ENCODE results near the gene FOXK2. TPM values are rescaled to one million over a fixed set of nuclear protein-coding genes. Genes with fewer than 3 reads are reported as not detected.
"Not testable (repeated sequence)": the region's sequence is repeated elsewhere in the genome, so short reads cannot be mapped to it uniquely, and the experiment has no call there.

The FOXK2 gene
- total RNA-seq, 1 experiment from 2014 or later: 22.4 TPM

DNA sequence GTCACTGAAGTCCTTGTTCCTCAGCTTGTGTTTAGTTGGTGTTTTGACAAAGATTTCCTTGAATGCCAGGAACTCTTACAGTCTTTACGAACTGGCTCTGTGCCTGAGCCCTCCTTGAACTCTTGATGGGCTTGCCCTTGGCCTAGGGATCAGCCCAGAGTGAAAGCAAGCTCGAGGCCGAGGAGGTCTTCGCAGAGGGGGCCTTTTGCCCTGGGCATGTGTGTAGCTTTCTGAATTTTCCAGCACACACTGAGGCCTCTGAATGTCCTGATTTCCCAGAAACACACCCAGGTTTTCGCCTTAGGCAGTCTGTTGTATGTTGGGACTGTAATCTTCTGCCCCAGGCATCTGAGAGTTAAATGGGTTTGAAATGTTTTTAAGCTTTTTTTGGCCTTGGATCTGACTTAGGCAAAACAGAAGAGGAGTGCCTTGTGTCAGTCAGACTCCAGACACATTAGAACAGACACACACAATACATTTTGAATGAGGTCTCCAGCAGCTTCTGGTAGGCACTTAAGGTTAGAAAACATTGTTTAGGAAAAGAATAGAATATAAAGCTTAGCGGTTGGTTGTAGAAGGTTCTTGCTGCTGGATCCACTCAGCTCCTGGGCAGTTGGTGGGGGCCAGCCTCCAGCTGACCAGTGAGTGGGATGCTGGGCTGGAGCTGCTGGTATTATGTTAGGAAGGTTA is 17.1 kb downstream of the FOXK2 start:
- peaks cover 22% of the 10 kb centered on the region; the same call in 1 of the 2 replicates for H3K79me2 ChIP-seq (ENCODE audit: low read length)
- H2AFZ ChIP-seq (ENCODE audit: low read length): no peak overlapping the region
- no peak overlapping the region for H3K27ac ChIP-seq (ENCODE audit: low read length)
- no peaks in the 10 kb centered on the region for H3K36me3 ChIP-seq (ENCODE audit: insufficient read depth, low read length)
- no peak overlapping the region for H3K4me2 ChIP-seq (ENCODE audit: low read depth, low read length, poor library complexity, severe bottlenecking)
- H3K27me3 ChIP-seq (ENCODE audit: low read length): no peaks in the 10 kb centered on the region
- H3K4me1 ChIP-seq (ENCODE audit: low read length): peaks cover 27% of the 10 kb centered on the region
- H4K20me1 ChIP-seq (ENCODE audit: insufficient read depth, low read depth, low read length): peaks cover 74% of the 10 kb centered on the region
- no peak overlapping the region for H3K9ac ChIP-seq (ENCODE audit: low read length)
- no peaks in the 10 kb centered on the region for H3K9me3 ChIP-seq (ENCODE audit: low read length)
- H3K9me2 ChIP-seq (replicated peaks; ENCODE audit: insufficient read depth, low read length): no peaks in the 10 kb centered on the region
- no peak for DNase-seq
- no peak overlapping the region for H3K4me3 ChIP-seq (ENCODE audit: low read length)

DNA sequence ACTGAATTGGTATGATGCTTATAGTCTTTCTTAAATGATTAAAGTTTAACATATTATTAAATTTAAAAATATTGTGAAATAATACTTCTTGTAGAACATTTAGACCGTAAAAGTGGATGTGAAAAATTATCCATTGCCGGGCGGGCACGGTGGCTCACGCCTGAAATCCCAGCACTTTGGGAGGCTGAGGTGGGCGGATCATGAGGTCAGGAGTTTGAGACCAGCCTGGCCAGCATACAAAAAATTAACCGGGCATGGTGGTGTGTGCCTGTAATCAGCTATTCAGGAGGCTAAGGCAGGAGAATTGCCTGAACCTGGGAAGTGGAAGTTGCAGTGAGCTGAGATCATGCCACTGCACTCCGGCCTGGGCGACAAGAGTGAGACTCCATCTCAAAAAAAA is 17.7 kb downstream of the FOXK2 start:
- H3K4me2 ChIP-seq (ENCODE audit: low read depth, low read length, poor library complexity, severe bottlenecking); H3K4me3 ChIP-seq (ENCODE audit: low read length); DNase-seq; H3K27me3 ChIP-seq (ENCODE audit: low read length); H3K36me3 ChIP-seq (ENCODE audit: insufficient read depth, low read length); H3K27ac ChIP-seq (ENCODE audit: low read length); H3K9me2 ChIP-seq (replicated peaks; ENCODE audit: insufficient read depth, low read length); H3K9ac ChIP-seq (ENCODE audit: low read length); H2AFZ ChIP-seq (ENCODE audit: low read length); H3K9me3 ChIP-seq (ENCODE audit: low read length): not testable (repeated sequence)
- Histone ChIP-seq H4K20me1 (ENCODE audit: insufficient read depth, low read depth, low read length) (peaks cover 75% of the 10 kb centered on the region), H3K79me2 (ENCODE audit: low read length) (peaks cover 21% of the 10 kb centered on the region; the same call in 1 of the 2 replicates), H3K4me1 (ENCODE audit: low read length) (peaks cover 27% of the 10 kb centered on the region)

DNA sequence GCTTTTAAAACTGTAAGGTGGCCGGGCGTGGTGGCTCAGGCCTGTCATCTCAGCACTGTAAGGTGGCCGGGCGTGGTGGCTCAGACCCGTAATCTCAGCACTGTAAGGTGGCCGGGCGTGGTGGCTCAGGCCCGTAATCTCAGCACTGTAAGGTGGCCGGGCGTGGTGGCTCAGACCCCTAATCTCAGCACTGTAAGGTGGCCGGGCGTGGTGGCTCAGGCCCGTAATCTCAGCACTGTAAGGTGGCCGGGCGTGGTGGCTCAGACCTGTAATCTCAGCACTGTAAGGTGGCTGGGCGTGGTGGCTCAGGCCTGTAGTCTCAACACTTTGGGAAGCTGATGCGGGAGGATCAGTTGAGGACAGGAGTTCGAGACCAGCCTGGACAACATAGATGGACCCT is 19.5 kb downstream of the FOXK2 start:
- not testable (repeated sequence) for H3K9ac ChIP-seq (ENCODE audit: low read length); H3K27ac ChIP-seq (ENCODE audit: low read length); DNase-seq; H3K9me3 ChIP-seq (ENCODE audit: low read length); H3K4me3 ChIP-seq (ENCODE audit: low read length); H3K27me3 ChIP-seq (ENCODE audit: low read length); H3K4me2 ChIP-seq (ENCODE audit: low read depth, low read length, poor library complexity, severe bottlenecking); H2AFZ ChIP-seq (ENCODE audit: low read length); H3K9me2 ChIP-seq (replicated peaks; ENCODE audit: insufficient read depth, low read length); H3K36me3 ChIP-seq (ENCODE audit: insufficient read depth, low read length)
- Histone ChIP-seq H3K4me1 (ENCODE audit: low read length) (peaks cover 28% of the 10 kb centered on the region), H4K20me1 (ENCODE audit: insufficient read depth, low read depth, low read length) (peaks cover 84% of the 10 kb centered on the region), H3K79me2 (ENCODE audit: low read length) (peaks cover 24% of the 10 kb centered on the region; the same call in 1 of the 2 replicates)

GRCh38 chr17:82542439-82542838 is 22.9 kb downstream of the FOXK2 start:
- Histone ChIP-seq H3K9me3 (ENCODE audit: low read length) (no peaks in the 10 kb centered on the region), H3K9me2 (replicated peaks; ENCODE audit: insufficient read depth, low read length) (no peaks in the 10 kb centered on the region), H3K27ac (ENCODE audit: low read length) (no peak overlapping the region), H3K4me1 (ENCODE audit: low read length) (peaks cover 50% of the 10 kb centered on the region), H4K20me1 (ENCODE audit: insufficient read depth, low read depth, low read length) (peaks cover 84% of the 10 kb centered on the region), H2AFZ (ENCODE audit: low read length) (no peak overlapping the region), H3K9ac (ENCODE audit: low read length) (no peak overlapping the region), H3K4me3 (ENCODE audit: low read length) (no peak overlapping the region), H3K27me3 (ENCODE audit: low read length) (0 out of 2 replicates have a peak, but pooled peaks cover 3% of the 10 kb centered on the region), H3K4me2 (ENCODE audit: low read depth, low read length, poor library complexity, severe bottlenecking) (no peak overlapping the region), H3K36me3 (ENCODE audit: insufficient read depth, low read length) (no peaks in the 10 kb centered on the region), H3K79me2 (ENCODE audit: low read length) (peaks cover 25% of the 10 kb centered on the region)
- DNase-seq: no peak

DNA sequence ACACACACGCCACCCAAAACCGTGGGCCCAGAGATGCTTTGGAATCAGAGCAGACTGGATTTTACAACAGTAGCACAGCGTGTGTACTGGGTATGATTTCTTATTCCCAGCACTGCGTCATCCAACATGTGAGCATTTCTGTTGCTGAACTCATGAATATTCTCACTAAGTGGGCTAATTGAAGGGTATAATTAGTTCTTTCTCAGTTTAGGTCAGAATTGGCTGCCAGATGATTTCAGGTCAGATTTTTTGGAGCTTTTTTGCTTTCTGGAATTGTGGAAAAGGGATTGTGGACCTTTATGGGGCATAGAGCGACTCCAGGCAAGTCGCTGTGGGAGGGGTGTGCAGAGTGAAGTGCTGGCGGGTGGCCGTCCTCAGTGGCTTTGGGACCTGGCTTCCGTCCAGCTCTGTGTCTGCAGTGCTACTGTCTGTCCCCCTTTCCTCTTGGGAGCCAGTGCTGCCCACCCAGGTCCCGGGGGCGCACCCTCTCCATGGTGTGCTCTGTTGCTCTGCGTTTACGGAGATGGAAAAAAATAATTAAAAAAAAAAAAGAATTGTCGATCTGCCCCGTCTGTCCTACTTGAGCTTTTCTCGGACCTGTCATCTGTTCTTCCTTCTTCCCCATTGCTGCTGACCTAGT is 25.0 kb downstream of the FOXK2 start:
- Histone ChIP-seq H3K36me3 (ENCODE audit: insufficient read depth, low read length) (no peaks in the 10 kb centered on the region), H3K4me1 (ENCODE audit: low read length) (peaks cover 41% of the 10 kb centered on the region), H3K9ac (ENCODE audit: low read length) (no peak overlapping the region), H3K4me2 (ENCODE audit: low read depth, low read length, poor library complexity, severe bottlenecking) (peak overlapping the region; percentile 65), H3K9me2 (replicated peaks; ENCODE audit: insufficient read depth, low read length) (no peaks in the 10 kb centered on the region), H3K27me3 (ENCODE audit: low read length) (0 out of 2 replicates have a peak, but pooled peaks cover 3% of the 10 kb centered on the region), H4K20me1 (ENCODE audit: insufficient read depth, low read depth, low read length) (peaks cover 87% of the 10 kb centered on the region), H3K79me2 (ENCODE audit: low read length) (peaks cover 34% of the 10 kb centered on the region), H3K9me3 (ENCODE audit: low read length) (no peaks in the 10 kb centered on the region), H3K4me3 (ENCODE audit: low read length) (0 out of 2 replicates have a peak overlapping the region, but pooled peaks have one; percentile 42), H2AFZ (ENCODE audit: low read length) (no peak overlapping the region), H3K27ac (ENCODE audit: low read length) (no peak overlapping the region)
- no peak for DNase-seq

GRCh38 chr17:82545071-82545462 is 25.5 kb downstream of the FOXK2 start:
- H3K4me2 ChIP-seq (ENCODE audit: low read depth, low read length, poor library complexity, severe bottlenecking): peak overlapping the region; percentile 65

GRCh38 chr17:82547981-82548380 is 28.4 kb downstream of the FOXK2 start:
- no peak overlapping the region for H3K27ac ChIP-seq (ENCODE audit: low read length)
- H3K9me2 ChIP-seq (replicated peaks; ENCODE audit: insufficient read depth, low read length): no peaks in the 10 kb centered on the region
- H3K79me2 ChIP-seq (ENCODE audit: low read length): peaks cover 30% of the 10 kb centered on the region
- H2AFZ ChIP-seq (ENCODE audit: low read length): no peak overlapping the region
- H3K4me3 ChIP-seq (ENCODE audit: low read length): no peak overlapping the region
- H4K20me1 ChIP-seq (ENCODE audit: insufficient read depth, low read depth, low read length): peaks cover 81% of the 10 kb centered on the region
- no peak overlapping the region for H3K9ac ChIP-seq (ENCODE audit: low read length)
- no peak for DNase-seq
- H3K36me3 ChIP-seq (ENCODE audit: insufficient read depth, low read length): no peaks in the 10 kb centered on the region
- 0 out of 2 replicates have a peak, but pooled peaks cover 3% of the 10 kb centered on the region for H3K27me3 ChIP-seq (ENCODE audit: low read length)
- peaks cover 40% of the 10 kb centered on the region for H3K4me1 ChIP-seq (ENCODE audit: low read length)
- H3K4me2 ChIP-seq (ENCODE audit: low read depth, low read length, poor library complexity, severe bottlenecking): no peak overlapping the region
- no peaks in the 10 kb centered on the region for H3K9me3 ChIP-seq (ENCODE audit: low read length)

More at GRCh38 chr17:82545071-82545462, 25.5 kb downstream of the FOXK2 start:
- Histone ChIP-seq H4K20me1 (ENCODE audit: insufficient read depth, low read depth, low read length) (peaks cover 89% of the 10 kb centered on the region), H3K9ac (ENCODE audit: low read length) (no peak overlapping the region), H2AFZ (ENCODE audit: low read length) (no peak overlapping the region), H3K36me3 (ENCODE audit: insufficient read depth, low read length) (no peaks in the 10 kb centered on the region), H3K4me3 (ENCODE audit: low read length) (peak overlapping the region; percentile 42), H3K9me2 (replicated peaks; ENCODE audit: insufficient read depth, low read length) (no peaks in the 10 kb centered on the region), H3K9me3 (ENCODE audit: low read length) (no peaks in the 10 kb centered on the region), H3K4me1 (ENCODE audit: low read length) (peaks cover 36% of the 10 kb centered on the region), H3K27ac (ENCODE audit: low read length) (no peak overlapping the region), H3K27me3 (ENCODE audit: low read length) (0 out of 2 replicates have a peak, but pooled peaks cover 3% of the 10 kb centered on the region), H3K79me2 (ENCODE audit: low read length) (peaks cover 34% of the 10 kb centered on the region)
- DNase-seq: no peak

DNA sequence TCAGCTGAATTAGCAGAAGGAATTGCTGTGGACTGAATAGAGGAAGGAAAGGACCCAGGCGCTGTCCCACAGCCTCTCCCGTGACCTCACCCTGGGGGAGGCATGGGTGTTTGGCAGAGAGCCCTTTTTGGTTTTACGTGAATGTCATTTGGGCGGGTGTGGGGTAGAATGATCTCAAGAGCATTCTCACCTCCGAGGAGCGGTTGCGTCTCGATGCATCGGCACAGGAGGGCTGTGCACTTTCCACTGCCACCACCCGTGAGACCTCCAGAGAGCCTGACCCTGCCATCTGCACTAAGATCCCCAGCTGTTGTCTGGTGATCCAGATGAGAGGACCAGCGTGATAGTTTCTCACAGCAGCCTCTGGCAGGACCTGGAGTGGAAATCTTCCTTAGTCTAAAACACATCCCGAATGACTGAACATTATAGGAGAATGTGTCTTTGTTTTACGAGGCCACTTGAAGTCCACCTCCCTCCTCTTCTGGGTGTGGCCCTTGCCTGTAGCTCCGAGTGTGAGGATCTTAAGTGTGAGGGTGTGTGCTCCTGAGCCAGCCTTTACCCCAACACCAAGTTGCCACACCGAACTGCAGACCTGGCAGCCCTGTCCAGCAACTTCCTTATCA is 29.3 kb downstream of the FOXK2 start:
- Histone ChIP-seq H3K9me3 (ENCODE audit: low read length) (no peaks in the 10 kb centered on the region), H3K27ac (ENCODE audit: low read length) (no peak overlapping the region), H3K36me3 (ENCODE audit: insufficient read depth, low read length) (no peaks in the 10 kb centered on the region), H3K9ac (ENCODE audit: low read length) (no peak overlapping the region), H4K20me1 (ENCODE audit: insufficient read depth, low read depth, low read length) (peaks cover 84% of the 10 kb centered on the region), H3K4me2 (ENCODE audit: low read depth, low read length, poor library complexity, severe bottlenecking) (no peak overlapping the region), H3K9me2 (replicated peaks; ENCODE audit: insufficient read depth, low read length) (no peaks in the 10 kb centered on the region), H2AFZ (ENCODE audit: low read length) (no peak overlapping the region), H3K27me3 (ENCODE audit: low read length) (0 out of 2 replicates have a peak, but pooled peaks cover 3% of the 10 kb centered on the region), H3K4me1 (ENCODE audit: low read length) (peaks cover 48% of the 10 kb centered on the region), H3K4me3 (ENCODE audit: low read length) (no peak overlapping the region), H3K79me2 (ENCODE audit: low read length) (peaks cover 38% of the 10 kb centered on the region)
- no peak for DNase-seq
